Liver (tissue), 3 donors: ENCODE results near the gene GOLGA1.

Experiments
- FOXA1 ChIP-seq: IDR thresholded peaks from 2 replicates; pipeline ENCODE4 v1.6.1; 2016; ENCODE audit warnings: antibody characterized with exemption
- GABPA ChIP-seq, 2 donors: IDR thresholded peaks in 1 of 2; conservative IDR thresholded peaks in 1 of 2; 2 replicates each; pipeline ENCODE4 v1.6.1; 2016; ENCODE audit warnings: antibody characterized with exemption in 2 of 2, mild to moderate bottlenecking in 1 of 2, moderate library complexity in 1 of 2
- RAD21 ChIP-seq, 2 donors: IDR thresholded peaks; 2 replicates each; pipeline ENCODE4 v1.6.1; 2016; ENCODE audit warnings: antibody characterized with exemption in 2 of 2, mild to moderate bottlenecking in 2 of 2
- SP1 ChIP-seq: IDR thresholded peaks from 2 replicates; pipeline ENCODE4 v1.6.1; 2018; ENCODE audit warnings: antibody characterized with exemption, mild to moderate bottlenecking
- TF ChIP-seq, protein P1 (sequence below): fragments of 150-350 bp; IDR thresholded peaks from 2 replicates; pipeline ENCODE4 v1.5.1; 2017; ENCODE audit warnings: improper control_type of control experiment, low read depth, low read length; ENCODE audit not compliant: missing input control
- TF ChIP-seq, protein P2 (sequence below): IDR thresholded peaks from 2 replicates; pipeline ENCODE4 v1.6.1; 2016; ENCODE audit warnings: antibody characterized with exemption
- TF ChIP-seq, protein P3 (sequence below): IDR thresholded peaks from 2 replicates; pipeline ENCODE4 v1.6.1; 2016; ENCODE audit warnings: antibody characterized with exemption, mild to moderate bottlenecking
- donor health status: healthy.
- donor health status: healthy.

DNA sequence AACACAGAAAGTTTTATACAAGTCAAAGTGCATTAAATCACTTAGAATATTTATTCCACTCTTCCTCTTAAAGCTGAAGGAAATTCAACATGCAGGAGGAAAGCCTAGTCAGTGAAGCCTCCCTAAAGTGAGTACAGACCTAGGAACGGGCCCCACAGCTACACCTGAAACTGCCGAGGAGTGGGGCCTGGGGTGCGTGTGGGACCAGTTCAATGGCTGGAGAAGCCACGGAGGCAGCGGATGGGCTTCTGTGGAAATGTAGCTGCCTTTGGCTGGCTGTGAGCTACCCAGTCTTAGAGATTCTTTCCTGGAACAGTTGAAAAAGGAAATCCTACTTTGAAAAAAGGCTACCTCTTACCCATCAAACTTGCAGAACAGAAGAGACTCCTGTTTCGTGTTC lies 62.4 kb downstream of the GOLGA1 start:
- TF ChIP-seq, protein P1, sequence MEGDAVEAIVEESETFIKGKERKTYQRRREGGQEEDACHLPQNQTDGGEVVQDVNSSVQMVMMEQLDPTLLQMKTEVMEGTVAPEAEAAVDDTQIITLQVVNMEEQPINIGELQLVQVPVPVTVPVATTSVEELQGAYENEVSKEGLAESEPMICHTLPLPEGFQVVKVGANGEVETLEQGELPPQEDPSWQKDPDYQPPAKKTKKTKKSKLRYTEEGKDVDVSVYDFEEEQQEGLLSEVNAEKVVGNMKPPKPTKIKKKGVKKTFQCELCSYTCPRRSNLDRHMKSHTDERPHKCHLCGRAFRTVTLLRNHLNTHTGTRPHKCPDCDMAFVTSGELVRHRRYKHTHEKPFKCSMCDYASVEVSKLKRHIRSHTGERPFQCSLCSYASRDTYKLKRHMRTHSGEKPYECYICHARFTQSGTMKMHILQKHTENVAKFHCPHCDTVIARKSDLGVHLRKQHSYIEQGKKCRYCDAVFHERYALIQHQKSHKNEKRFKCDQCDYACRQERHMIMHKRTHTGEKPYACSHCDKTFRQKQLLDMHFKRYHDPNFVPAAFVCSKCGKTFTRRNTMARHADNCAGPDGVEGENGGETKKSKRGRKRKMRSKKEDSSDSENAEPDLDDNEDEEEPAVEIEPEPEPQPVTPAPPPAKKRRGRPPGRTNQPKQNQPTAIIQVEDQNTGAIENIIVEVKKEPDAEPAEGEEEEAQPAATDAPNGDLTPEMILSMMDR: no peak
- TF ChIP-seq RAD21 (IDR thresholded peaks at IDR 0.05) (no peak), FOXA1 (no peak), GABPA (IDR thresholded peaks at IDR 0.05 in 1 of 2, conservative IDR thresholded peaks at IDR 0.05 in 1 of 2) (no peak), SP1 (no peak)
- TF ChIP-seq, protein P2, sequence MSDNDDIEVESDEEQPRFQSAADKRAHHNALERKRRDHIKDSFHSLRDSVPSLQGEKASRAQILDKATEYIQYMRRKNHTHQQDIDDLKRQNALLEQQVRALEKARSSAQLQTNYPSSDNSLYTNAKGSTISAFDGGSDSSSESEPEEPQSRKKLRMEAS: no peak
- TF ChIP-seq, protein P3, sequence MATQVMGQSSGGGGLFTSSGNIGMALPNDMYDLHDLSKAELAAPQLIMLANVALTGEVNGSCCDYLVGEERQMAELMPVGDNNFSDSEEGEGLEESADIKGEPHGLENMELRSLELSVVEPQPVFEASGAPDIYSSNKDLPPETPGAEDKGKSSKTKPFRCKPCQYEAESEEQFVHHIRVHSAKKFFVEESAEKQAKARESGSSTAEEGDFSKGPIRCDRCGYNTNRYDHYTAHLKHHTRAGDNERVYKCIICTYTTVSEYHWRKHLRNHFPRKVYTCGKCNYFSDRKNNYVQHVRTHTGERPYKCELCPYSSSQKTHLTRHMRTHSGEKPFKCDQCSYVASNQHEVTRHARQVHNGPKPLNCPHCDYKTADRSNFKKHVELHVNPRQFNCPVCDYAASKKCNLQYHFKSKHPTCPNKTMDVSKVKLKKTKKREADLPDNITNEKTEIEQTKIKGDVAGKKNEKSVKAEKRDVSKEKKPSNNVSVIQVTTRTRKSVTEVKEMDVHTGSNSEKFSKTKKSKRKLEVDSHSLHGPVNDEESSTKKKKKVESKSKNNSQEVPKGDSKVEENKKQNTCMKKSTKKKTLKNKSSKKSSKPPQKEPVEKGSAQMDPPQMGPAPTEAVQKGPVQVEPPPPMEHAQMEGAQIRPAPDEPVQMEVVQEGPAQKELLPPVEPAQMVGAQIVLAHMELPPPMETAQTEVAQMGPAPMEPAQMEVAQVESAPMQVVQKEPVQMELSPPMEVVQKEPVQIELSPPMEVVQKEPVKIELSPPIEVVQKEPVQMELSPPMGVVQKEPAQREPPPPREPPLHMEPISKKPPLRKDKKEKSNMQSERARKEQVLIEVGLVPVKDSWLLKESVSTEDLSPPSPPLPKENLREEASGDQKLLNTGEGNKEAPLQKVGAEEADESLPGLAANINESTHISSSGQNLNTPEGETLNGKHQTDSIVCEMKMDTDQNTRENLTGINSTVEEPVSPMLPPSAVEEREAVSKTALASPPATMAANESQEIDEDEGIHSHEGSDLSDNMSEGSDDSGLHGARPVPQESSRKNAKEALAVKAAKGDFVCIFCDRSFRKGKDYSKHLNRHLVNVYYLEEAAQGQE: no peak
